Astrocyte of the cerebellum (primary cell): ENCODE data around the gene PLA2G4D.

Experiments used
- DNase-seq: peaks from one replicate; pipeline ENCODE4 v3.0.0-alpha.2; 2011; ENCODE audit warnings: low read depth
- H3K4me3 ChIP-seq: 2 replicates; pipeline ENCODE4 v1.5.1; 2011; ENCODE audit warnings: mild to moderate bottlenecking, low read depth, low read length, moderate library complexity
- CTCF ChIP-seq: IDR thresholded peaks from 2 replicates; pipeline ENCODE4 v1.5.1; 2012; ENCODE audit warnings: low read length, low read depth, moderate library complexity, mild to moderate bottlenecking; ENCODE audit errors: missing control alignments
- in situ Hi-C: cut with HindIII; loops from 2 replicates; pipeline ENCODE4 v1.10.0; 2017; ENCODE audit warnings: low sequenced_read_pairs

The PLA2G4D gene

GRCh38 chr15:42129364-42129763 lies 35.0 kb upstream of the PLA2G4D start:
- TF ChIP-seq CTCF = no peak
- H3K4me3 ChIP-seq = no peak overlapping the region
- in situ Hi-C loops = no loop called here
- DNase-seq = no peak

- no peak for TF ChIP-seq CTCF
- H3K4me3 ChIP-seq = no peak overlapping the region
- no peak for DNase-seq
- in situ Hi-C loops = no loop called here
Observed at GRCh38 chr15:42128476-42128875, 34.1 kb upstream of the PLA2G4D start.

GRCh38 chr15:42123546-42123945 lies 29.2 kb upstream of the PLA2G4D start:
- H3K4me3 ChIP-seq = no peak overlapping the region
- no peak for DNase-seq
- in situ Hi-C loops = no loop called here
- no peak for TF ChIP-seq CTCF

- TF ChIP-seq CTCF = no peak
- in situ Hi-C loops = no loop called here
- DNase-seq = no peak
- no peak overlapping the region for H3K4me3 ChIP-seq
Observed at GRCh38 chr15:42121682-42122081, 27.3 kb upstream of the PLA2G4D start.

GRCh38 chr15:42121021-42121420 lies 26.7 kb upstream of the PLA2G4D start:
- DNase-seq = no peak
- no peak overlapping the region for H3K4me3 ChIP-seq
- no peak for TF ChIP-seq CTCF
- in situ Hi-C loops = no loop called here

- TF ChIP-seq CTCF = no peak
- no peak for DNase-seq
- in situ Hi-C loops = no loop called here
- no peak overlapping the region for H3K4me3 ChIP-seq
Observed at GRCh38 chr15:42120285-42120684, 25.9 kb upstream of the PLA2G4D start.

GRCh38 chr15:42119446-42119760 lies 25.0 kb upstream of the PLA2G4D start:
- H3K4me3 ChIP-seq = no peak overlapping the region
- TF ChIP-seq CTCF = no peak
- in situ Hi-C loops = no loop called here
- DNase-seq = no peak
